GM11168 (cell line): ENCODE data around the gene AFAP1.

Experiments
- in situ Hi-C: fragments of 300-500 bp; cut with MboI; formaldehyde crosslinking; loops from one replicate; pipeline ENCODE4 v1.12.0; 2022; ENCODE audit warnings: low sequenced_read_pairs; ENCODE audit not compliant: unreplicated experiment

The AFAP1 gene

GRCh38 chr4:7939377-7940108, at the start of gene AFAP1:
Gene AFAP1, minus strand, starts transcription at chr4:7939861. Its CDS starts 67,783 bp downstream, at chr4:7872078.
- in situ Hi-C loops: no loop called here

- in situ Hi-C loops: loop anchor here (5.0 kb wide), 1 partner anchor 186 kb away; no protein-coding TSS in a partner anchor
Observed at GRCh38 chr4:7988437-7988836, 48.8 kb upstream of the AFAP1 start.

GRCh38 chr4:7987148-7987989, 47.7 kb upstream of the AFAP1 start:
- in situ Hi-C loops: loop anchor here (5.0 kb wide), 1 partner anchor 185 kb away; no protein-coding TSS in a partner anchor

- in situ Hi-C loops: loop anchor here (5.0 kb wide), 1 partner anchor 184 kb away; no protein-coding TSS in a partner anchor
Observed at GRCh38 chr4:7985891-7986441, 46.3 kb upstream of the AFAP1 start.

- in situ Hi-C loops: loop anchor here (5.0 kb wide), 1 partner anchor 183 kb away; no protein-coding TSS in a partner anchor
Observed at GRCh38 chr4:7985072-7985471, 45.4 kb upstream of the AFAP1 start.

- in situ Hi-C loops: no loop called here
Observed at GRCh38 chr4:7984286-7984925, 44.7 kb upstream of the AFAP1 start.

GRCh38 chr4:7983296-7983695, 43.6 kb upstream of the AFAP1 start:
- in situ Hi-C loops: no loop called here

GRCh38 chr4:7981738-7982394, 42.2 kb upstream of the AFAP1 start:
- in situ Hi-C loops: no loop called here

- in situ Hi-C loops: no loop called here
Observed at GRCh38 chr4:7980036-7980435, 40.4 kb upstream of the AFAP1 start.

GRCh38 chr4:7979652-7979968, 39.9 kb upstream of the AFAP1 start:
- in situ Hi-C loops: no loop called here

- in situ Hi-C loops: no loop called here
Observed at GRCh38 chr4:7978907-7979651, 39.4 kb upstream of the AFAP1 start.

- in situ Hi-C loops: no loop called here
Observed at GRCh38 chr4:7978489-7978888, 38.8 kb upstream of the AFAP1 start.

GRCh38 chr4:7976634-7977033, 37.0 kb upstream of the AFAP1 start:
- in situ Hi-C loops: no loop called here

GRCh38 chr4:7976025-7976424, 36.4 kb upstream of the AFAP1 start:
- in situ Hi-C loops: no loop called here

- in situ Hi-C loops: no loop called here
Observed at GRCh38 chr4:7974425-7974824, 34.8 kb upstream of the AFAP1 start.

GRCh38 chr4:7973545-7973981, 33.9 kb upstream of the AFAP1 start:
- in situ Hi-C loops: no loop called here

- in situ Hi-C loops: no loop called here
Observed at GRCh38 chr4:7971881-7972500, 32.3 kb upstream of the AFAP1 start.

GRCh38 chr4:7971159-7971631, 31.5 kb upstream of the AFAP1 start:
- in situ Hi-C loops: no loop called here
